ENCODE results near the gene YRDC.

YRDC gene, protein sequence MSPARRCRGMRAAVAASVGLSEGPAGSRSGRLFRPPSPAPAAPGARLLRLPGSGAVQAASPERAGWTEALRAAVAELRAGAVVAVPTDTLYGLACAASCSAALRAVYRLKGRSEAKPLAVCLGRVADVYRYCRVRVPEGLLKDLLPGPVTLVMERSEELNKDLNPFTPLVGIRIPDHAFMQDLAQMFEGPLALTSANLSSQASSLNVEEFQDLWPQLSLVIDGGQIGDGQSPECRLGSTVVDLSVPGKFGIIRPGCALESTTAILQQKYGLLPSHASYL

DNA sequence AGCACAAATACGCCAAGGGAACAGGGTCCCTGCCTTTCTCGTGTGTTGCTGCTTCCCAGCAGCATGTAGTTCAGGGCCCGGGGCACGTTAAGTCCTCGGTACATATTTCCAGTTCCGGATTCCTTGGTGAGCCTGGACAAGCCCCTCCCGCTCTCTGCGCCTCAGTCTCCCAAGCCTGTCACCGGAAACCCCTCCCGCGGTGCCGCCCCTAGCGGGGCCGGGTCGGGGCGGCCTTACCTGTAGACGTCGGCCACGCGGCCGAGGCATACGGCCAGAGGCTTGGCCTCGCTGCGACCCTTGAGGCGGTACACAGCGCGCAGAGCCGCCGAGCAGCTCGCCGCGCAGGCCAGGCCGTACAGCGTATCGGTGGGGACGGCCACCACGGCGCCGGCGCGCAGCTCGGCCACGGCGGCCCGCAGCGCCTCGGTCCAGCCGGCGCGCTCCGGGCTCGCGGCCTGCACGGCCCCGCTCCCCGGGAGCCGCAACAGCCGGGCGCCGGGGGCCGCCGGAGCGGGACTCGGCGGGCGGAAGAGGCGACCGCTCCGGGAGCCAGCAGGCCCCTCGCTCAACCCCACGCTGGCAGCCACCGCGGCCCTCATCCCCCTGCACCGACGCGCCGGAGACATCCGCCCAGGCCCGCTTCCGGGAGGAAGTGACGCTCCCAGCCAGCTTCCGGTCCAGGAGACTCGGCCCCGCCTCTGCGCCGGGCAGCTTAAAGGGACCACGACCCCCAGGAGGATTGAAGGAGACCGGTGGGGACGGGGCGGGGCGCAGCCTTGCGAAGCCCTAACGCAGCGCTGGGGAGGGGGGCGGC is at the start of gene YRDC, which contains the start of gene C1orf122:
TSS of gene YRDC (minus strand) at position 654 of the 814 bp plus-strand sequence. CDS start at position 626, 28 bp downstream.
TSS of gene C1orf122 (plus strand) at position 236 of the 814 bp plus-strand sequence. CDS start 615 bp downstream, outside the sequence.
- DNase-seq = peak; percentile 89

DNA sequence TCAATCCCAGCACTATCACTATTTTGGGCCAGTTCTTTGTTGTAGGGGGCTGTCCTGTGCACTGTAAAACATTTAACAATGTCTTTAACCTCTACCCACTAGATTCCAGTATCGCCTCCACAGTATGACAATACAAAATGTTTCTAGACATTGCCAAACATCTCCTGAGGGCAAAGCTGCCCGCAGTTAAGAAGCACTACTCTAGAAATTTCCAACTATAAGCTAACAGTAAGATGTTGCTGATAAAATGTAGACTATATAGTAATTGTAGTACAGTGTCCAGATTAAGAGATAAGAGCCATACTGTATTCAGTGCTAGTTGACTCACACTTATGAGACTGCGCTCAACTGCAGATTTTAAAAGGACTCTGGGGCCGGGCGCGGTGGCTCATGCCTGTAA is 46.4 kb upstream of the YRDC start:
- no peak for DNase-seq

DNA sequence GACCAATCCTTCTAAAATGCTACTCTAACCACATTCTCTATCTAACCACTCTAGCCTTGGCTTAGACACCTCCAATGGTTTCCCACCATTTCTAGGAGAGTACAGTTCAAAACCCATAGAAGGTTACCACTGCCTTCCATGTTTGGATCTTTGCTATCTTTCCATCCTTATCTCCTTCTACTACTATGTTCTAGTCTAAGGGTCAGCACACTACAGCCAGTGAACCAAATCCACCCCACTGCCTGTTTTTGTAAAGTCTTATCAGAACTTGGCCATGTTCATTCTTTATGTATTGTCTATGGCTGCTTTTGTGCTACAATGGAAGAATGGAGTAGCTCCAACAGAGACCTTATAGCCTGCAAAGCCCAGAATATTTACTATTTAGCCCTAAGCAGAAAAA is 45.1 kb upstream of the YRDC start:
- no peak for DNase-seq

DNA sequence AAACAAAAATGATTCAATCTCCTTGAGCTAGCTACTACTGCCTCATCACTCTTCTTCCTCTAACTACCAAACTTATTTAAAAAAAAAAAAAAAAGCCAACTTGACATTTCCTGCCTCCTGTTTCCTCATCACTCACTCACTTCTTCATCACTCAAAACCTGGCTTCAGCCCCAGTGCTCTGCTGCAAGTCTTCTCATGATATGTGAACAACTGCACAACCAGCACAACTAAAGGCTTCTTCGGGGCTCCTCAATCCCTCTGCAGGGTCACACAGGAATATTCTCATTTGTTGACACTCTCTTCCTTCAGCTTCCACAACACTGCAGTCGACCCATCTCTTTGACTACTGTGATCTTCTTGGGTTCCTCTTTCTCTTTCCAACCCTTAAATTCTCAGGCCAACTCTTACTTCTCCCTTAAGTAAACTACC is 43.8 kb upstream of the YRDC start:
- DNase-seq = no peak

DNA sequence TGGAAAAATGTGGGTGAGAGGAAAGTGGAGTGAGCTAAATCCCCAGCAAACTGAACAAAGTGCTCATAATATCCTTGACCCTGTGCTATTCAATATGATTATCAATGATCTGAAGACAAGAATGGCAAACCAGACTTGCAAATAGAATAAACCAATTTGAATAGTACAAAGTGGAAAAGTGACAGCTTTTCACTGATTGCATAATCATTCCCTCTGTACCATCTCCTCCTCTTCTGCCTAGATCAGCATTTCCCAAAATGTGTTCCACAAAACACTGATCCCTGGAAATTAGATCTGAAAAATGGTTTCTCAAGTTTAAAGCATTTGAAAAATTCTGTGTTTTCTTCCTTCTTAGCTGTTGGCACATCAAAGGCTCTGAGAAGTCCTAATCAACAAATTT is 43.3 kb upstream of the YRDC start:
- DNase-seq = no peak

DNA sequence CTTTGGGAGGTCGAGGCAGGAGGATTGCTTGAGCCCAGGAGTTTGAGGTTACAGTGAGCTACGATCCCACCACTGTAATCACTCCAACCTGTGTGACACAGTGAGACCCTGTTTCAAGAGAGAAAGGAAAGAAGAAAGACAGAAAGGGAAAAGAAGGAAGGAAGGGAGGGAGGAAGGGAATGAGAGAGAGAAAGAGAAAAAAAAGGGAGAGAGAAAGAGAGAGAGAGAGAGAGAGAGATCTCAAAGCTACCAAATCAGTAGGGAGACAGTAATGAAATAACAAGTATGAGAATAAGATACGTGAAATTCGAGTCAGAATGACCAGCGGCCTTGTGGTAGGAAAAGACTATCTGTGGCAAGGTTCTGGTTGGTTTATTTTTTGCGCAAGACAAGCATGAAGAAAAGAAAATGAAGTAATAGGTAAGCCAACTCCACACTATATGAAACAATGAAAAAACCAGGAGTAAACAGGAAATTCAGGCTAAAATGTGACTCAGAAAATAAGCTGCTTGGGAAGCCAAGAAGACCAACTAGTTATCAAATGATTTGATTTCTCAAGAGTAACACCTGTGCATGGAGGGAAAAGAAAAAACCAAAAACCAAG is 42.4 kb upstream of the YRDC start:
- DNase-seq = no peak

DNA sequence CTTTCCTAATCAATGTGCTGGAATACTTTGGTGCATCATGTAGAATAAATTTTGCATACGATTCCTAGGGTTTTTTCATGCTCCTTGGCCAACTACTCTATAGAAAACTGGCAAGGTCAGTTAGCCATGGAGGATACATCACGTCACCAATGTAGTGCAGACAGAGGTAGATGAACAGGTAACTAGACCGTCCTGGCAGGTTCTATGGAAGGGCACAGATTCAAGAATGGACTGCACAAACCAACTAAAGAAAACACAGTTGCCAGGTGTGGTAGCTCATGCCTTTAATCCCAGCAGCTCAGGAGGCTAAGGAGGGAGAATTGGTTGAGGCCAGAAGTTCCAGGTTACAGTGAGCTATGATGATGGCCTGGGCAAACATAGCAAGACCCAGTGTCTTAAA is 41.5 kb upstream of the YRDC start:
- no peak for DNase-seq

DNA sequence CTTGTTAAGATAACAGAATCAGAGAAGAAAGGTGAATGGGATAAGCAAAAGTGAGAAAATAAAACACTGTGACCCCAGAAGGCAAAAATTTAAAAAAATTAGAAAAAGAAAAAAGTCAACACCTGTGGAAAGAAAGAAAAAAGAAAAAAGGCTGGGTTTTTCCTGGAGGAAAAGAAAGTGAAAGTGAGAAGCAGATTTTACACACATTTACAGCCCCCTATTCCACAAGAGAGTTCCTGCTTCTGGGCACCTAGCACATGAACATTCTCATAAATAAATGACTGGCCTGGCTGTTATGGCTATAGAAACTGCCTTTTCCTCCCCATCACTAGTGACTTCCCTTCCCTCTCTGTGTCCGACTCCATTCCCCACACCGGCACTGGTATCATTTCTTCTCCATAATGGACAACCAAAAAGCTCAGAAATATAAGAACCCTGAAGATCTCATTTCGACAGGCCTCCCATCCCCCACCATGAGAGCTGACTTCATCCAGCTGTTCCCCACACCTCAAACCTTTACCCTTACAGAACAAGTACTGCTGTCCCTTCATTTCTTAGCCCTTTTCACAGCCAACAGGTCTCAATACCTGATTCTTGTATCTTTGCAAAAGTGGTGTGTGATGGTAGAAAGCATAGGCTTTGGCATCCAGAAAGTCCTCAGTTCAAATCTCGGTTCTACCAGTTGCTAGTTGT is 38.8 kb upstream of the YRDC start:
- DNase-seq = no peak

DNA sequence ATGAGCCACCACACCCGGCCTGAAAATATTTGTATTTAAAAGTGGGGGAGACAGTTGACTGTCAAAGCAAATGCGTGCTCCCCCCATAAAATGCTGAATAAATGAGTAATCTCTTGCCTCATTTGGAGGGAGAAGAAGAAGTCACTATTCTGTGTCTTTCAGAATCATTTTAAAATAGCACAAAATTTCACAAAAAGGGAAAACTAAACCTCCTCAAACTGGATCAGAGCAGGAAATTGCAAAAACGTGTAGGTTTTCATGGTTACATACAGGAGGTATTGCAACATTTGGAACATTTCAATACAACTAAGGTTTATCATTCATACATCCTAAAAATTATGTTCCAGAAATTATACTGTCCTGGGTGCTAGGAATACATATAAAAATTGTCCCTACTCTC is 37.8 kb upstream of the YRDC start:
- no peak for DNase-seq

DNA sequence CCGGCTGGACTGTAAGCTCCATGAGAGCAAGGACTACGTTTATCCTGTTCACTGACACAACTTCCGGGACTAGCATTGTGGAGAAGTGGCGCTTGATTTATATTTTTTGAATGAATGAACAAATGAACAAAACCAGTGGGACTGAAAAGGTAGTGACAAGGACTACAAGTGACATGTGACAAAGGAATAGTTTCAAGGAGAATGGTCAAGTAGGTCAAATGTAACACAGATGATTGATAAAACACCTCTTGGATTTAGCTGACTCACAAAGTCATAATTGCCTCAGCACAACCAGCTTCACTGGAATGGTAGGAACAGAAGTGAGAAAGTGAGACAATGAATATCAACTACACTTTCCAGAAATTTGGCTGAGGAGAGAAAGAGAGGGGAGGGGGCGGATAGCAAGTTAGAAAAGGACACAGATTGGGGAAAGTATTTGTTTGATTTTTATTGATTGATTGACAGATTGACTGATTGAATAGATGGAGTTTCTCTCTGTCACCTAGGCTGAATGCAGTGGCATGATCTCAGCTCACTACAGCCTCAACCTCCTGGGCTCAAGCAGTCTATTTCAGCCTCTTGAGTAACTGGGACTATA is 37.1 kb upstream of the YRDC start:
- no peak for DNase-seq

DNA sequence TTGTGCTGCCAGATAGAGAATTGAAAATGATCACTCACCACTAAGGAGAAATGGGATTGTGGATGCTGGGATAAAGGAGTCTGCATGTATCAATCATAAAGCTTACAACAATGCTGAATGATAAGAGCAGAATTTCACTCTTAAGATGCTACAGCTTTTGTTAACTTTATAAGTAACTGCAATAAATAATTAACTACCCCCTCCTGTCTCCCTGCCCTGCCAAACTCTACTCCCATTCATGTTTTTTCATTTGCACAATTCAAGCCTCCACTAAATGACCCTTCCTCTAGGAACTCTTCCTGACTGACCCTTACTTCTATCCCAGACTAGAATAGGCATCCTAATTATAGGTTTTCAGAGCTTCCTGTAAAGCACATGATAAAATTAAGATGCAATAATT is 36.5 kb upstream of the YRDC start:
- DNase-seq = no peak

DNA sequence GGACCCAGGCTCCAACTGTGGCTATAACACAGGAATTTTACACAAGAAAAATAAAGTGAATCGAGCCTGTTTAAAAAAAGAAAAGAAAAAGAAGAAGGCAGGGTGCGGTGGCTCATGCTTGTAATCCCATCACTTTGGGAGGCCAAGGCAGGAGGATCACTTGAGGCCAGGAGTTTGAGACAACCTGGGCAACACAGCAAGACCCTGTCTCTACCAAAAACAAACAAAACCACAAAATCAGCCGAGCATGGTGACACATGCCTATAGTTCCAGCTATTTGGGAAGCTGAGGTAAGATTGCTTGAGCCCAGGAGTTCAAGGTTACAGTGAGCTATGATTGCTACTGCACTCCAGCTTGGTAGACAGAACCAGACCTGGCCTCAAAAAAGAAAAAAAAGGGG is 33.6 kb upstream of the YRDC start:
- DNase-seq = no peak

DNA sequence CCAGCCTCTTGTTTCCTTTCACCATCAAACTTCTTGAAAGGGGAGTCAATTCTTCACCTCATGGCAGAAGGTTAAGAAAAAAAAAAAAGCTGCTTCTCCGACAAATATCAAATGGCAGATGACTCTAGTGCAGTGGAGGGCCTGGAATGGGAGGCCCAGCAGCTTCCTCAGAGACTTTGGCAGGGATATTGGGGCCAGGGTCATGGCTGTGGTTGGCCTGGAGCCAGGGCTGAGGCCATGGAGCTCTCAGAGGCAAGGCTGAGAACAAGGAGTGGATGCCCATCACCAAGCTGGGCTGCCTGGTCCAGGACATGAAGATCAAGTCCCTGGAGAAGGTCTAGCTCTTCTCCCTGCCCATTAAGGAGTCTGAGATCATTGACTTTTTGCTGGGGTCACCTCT is 32.7 kb upstream of the YRDC start:
- DNase-seq = no peak

DNA sequence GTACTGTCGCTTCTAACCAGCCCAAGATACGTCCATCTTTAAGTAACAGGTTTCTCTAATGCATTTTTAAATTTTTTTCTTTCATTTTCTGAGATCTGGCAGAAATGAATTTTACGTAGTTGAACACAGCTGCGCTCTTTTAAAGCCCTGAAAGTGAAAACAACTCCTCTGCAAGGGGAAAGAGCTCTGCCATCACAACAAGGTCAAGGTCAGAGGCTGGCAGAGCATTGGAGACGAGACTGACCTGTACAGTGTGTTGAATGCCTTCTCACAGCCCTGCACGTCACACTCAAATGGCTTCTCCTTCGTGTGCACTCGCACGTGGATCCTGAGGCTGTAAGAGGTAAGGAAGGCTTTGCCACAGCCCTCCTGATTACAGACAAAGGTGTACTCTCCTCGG is 31.7 kb upstream of the YRDC start:
- DNase-seq = no peak

DNA sequence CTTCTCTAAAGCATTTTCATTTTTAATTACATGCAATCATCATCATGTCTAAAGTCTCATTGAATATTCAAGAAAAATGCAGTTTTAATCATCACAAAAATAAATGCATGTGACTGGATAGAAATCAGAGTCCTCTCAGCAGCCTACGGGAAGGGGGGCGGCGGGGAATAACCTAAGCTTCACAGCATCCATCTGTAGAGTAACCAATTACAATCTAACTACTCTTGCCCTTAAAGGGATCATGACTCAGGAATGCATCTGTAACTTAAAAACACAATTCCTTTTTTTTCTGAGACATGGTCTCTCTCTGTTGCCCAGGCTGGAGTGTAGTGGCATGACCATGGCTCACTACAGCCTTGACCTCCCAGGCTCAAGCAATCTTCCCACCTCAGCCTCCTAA is 28.8 kb upstream of the YRDC start:
- DNase-seq = no peak

DNA sequence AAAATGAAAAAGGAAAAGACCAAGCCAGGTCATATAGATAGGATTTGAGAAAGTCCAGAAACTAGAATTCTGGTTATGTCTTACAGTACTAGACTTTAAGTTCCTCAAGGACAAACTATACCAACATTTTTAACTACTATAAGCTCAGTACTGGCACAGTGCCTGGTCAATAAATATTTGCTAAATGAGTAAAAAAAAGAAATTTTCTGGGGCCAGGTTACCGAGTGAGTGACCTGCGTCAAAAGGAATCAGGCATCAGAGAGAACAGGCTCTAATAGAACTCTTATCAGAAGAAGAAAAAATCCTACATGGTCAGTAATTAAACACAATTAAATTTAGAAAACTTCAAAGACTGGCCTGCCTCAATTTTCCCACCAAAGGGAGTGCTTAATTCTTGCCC is 23.8 kb upstream of the YRDC start:
- DNase-seq = no peak

DNA sequence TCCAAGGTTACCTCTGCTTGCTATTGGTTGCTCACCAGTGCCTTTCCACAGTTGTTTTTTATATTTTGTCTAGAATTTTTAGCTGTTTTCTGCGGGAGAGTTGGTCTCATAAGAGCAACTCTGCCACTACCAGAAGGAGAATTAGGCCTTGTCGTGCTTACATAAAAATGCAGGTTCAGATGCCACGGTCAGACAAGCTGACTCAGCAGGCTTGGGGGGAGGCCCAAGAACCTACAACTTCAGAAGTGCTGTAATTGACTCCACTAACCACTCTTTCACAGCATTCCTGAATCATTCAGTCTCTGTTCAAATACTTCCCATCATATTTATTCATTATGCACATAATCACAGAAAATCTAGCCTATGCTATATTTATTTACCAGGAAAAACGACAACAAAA is 23.1 kb upstream of the YRDC start:
- no peak for DNase-seq

DNA sequence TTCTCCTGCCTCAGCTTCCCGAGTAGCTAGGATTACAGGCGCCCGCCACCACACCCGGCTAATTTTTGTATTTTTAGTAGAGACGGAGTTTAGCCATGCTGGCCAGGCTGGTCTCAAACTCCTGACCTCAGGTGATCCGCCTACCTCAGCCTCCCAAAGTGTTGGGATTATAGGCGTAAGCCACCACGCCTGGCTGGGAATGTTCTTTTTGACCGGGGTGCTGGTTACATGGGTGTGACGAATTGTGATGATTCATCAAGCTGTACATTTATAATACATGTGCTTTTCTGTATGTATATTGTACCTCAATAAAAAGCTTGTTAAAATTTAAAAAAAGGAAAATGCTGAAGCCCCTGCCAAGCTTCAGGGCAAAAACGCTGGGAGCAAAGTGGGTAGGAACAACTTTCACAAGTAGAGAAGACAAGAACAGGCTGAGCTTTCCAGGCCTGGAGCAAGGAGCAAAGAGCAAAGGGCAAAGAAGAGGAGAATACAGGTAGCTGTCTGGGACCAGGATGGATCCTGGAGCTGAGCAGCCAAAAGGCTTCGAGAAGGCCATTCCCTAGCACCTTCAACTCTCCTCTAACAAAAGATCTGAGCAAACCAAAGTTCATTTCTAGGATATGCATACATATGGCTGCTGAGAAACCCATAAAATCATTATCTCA is 20.5 kb upstream of the YRDC start:
- DNase-seq = no peak

DNA sequence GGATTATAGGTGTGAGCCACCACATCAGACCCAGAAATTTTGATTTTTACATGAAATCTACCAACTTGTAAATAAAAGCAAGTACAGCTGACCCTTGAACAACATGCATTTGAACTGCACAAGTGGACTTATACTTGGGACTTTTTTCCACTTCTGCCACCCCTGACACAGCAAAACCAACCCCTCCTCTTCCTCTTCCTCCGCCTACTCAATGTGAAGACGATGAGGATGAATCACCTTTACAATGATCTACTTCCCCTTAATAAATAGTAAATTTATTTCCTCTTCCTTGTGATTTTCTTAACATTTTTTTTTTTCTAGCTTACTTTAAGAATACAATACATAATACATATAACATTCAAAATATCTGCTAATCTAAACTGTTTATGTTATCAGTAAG is 17.5 kb upstream of the YRDC start:
- DNase-seq = no peak

DNA sequence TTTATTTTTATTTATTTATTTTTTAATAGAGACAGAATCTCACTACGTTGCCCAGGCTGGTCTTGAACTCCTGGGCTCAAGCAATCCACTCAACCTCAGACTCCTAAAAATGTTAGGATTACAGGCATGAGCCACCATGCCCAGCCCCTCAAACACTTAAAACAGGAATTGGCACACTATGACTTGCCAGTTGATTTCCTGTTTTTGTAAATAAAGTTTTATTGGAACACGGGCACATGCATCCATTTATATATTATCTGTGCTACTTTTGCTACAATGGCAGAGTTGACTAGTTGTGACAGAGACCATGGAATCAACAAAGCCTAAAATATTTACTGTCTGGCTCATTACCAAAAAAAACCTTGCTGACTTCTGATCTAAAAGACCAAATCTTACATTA is 16.0 kb upstream of the YRDC start:
- no peak for DNase-seq

DNA sequence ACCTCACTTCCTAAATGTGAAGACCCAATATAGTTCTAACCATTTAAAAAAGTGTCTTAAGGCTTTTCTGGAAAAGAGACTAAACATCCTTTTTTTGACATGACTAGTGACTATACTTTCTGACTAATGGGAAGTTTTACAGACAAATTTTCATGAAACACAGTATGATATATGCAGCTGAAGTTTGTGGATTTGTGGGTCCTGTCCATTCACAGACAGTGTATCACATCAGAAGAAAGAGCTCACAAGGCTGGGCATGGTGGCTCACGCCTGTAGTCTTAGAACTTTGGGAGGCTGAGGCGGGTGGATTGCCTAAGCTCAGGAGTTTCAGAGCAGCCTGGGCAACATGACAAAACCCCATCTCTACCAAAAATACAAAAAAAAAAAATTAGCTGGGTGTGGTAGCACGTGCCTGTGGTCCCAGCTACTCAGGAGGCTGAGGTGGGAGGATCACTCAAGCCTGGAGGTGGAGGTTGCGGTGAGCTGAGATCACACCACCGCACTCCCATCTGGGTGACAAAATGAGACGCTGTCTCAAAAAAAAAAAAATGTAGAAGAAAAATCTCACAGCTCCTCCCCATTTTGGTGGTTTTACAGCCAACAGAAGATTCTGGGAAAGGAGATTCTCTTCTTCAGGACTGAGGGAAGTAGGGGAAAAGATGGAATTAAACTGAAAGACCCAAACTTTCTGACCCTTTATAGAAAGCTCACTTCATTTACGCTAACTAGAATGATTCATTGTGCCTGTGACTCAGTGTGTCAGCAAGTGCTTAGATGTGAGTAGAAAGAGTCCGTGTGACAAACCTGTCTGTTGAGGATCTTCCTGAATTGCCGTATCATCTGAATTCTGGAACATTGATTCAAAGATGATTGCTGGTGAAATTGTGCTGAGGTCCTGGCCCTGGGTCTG is 15.2 kb upstream of the YRDC start:
- DNase-seq = no peak
